BLaER1 (cell line): ENCODE data around the gene HK1.

Experiments used
- H3K27ac ChIP-seq: shearing (Covaris generic); formaldehyde crosslinking; 2 replicates; pipeline ENCODE4 v1.8.1; 2022
- H3K27me3 ChIP-seq: shearing (Covaris generic); formaldehyde crosslinking; 2 replicates; pipeline ENCODE4 v1.8.1; 2022
- H3K36me3 ChIP-seq: shearing (Covaris generic); formaldehyde crosslinking; 2 replicates; pipeline ENCODE4 v1.8.1; 2022
- H3K4me1 ChIP-seq: shearing (Covaris generic); formaldehyde crosslinking; 2 replicates; pipeline ENCODE4 v1.8.1; 2022
- H3K4me2 ChIP-seq: shearing (Covaris generic); formaldehyde crosslinking; 2 replicates; pipeline ENCODE4 v1.8.1; 2022
- H3K4me3 ChIP-seq: shearing (Covaris generic); formaldehyde crosslinking; 2 replicates; pipeline ENCODE4 v1.8.1; 2022
- H3K9ac ChIP-seq: shearing (Covaris generic); formaldehyde crosslinking; 2 replicates; pipeline ENCODE4 v1.8.1; 2022
- H3K9me3 ChIP-seq: shearing (Covaris generic); formaldehyde crosslinking; 2 replicates; pipeline ENCODE4 v1.8.1; 2022
- H4K20me1 ChIP-seq: shearing (Covaris generic); formaldehyde crosslinking; 2 replicates; pipeline ENCODE4 v1.8.1; 2022
- Cebpa-rat ChIP-seq: shearing (Covaris generic); IDR thresholded peaks from 2 replicates; pipeline ENCODE4 v1.8.1; 2022

Gene HK1

GRCh38 chr10:69278446-69278963 lies at the start of gene HK1:
HK1 (plus strand) TSS chr10:69278496.
- no peaks in the 10 kb centered on the region for H4K20me1 ChIP-seq
- no peaks in the 10 kb centered on the region for H3K9me3 ChIP-seq
- no peaks in the 10 kb centered on the region for H3K4me1 ChIP-seq
- H3K9ac ChIP-seq, result no peak within 1 kb of the TSS
- no peak within 1 kb of the TSS for H3K27ac ChIP-seq
- H3K4me2 ChIP-seq, result no peak within 1 kb of the TSS
- TF ChIP-seq Cebpa-rat, result no peak
- no peaks in the 10 kb centered on the region for H3K27me3 ChIP-seq
- H3K36me3 ChIP-seq, result no peaks in the 10 kb centered on the region
- no peak within 1 kb of the TSS for H3K4me3 ChIP-seq

- no peaks in the 10 kb centered on the region for H4K20me1 ChIP-seq
- H3K4me2 ChIP-seq, result peak overlapping the region; percentile 94
- 0 out of 2 replicates have a peak overlapping the region, but pooled peaks have one; percentile 20 for H3K4me3 ChIP-seq
- no peaks in the 10 kb centered on the region for H3K36me3 ChIP-seq
- H3K27ac ChIP-seq, result peak overlapping the region; percentile 57; the same call in 1 of the 2 replicates
- no peaks in the 10 kb centered on the region for H3K27me3 ChIP-seq
- peaks cover 38% of the 10 kb centered on the region for H3K4me1 ChIP-seq
- no peak overlapping the region for H3K9ac ChIP-seq
- H3K9me3 ChIP-seq, result no peaks in the 10 kb centered on the region
- no peak for TF ChIP-seq Cebpa-rat
Measured at GRCh38 chr10:69229616-69229916, 48.7 kb upstream of the HK1 start.

- Histone ChIP-seq H3K36me3 (no peaks in the 10 kb centered on the region), H3K4me3 (no peak overlapping the region), H3K9me3 (no peaks in the 10 kb centered on the region), H3K27me3 (no peaks in the 10 kb centered on the region), H3K4me2 (0 out of 2 replicates have a peak overlapping the region, but pooled peaks have one; percentile 94), H3K27ac (no peak overlapping the region), H3K4me1 (peaks cover 33% of the 10 kb centered on the region), H3K9ac (no peak overlapping the region), H4K20me1 (no peaks in the 10 kb centered on the region)
- no peak for TF ChIP-seq Cebpa-rat
Measured at GRCh38 chr10:69230128-69230527, 48.2 kb upstream of the HK1 start.

- Histone ChIP-seq H3K27ac (no peak overlapping the region), H3K36me3 (no peaks in the 10 kb centered on the region), H3K9me3 (no peaks in the 10 kb centered on the region), H3K4me3 (no peak overlapping the region), H3K9ac (no peak overlapping the region), H4K20me1 (no peaks in the 10 kb centered on the region), H3K27me3 (no peaks in the 10 kb centered on the region), H3K4me1 (peaks cover 25% of the 10 kb centered on the region), H3K4me2 (no peak overlapping the region)
- no peak for TF ChIP-seq Cebpa-rat
Measured at GRCh38 chr10:69232252-69232651, 46.0 kb upstream of the HK1 start.

- no peak overlapping the region for H3K27ac ChIP-seq
Measured at GRCh38 chr10:69232736-69233480, 45.4 kb upstream of the HK1 start.

GRCh38 chr10:69234447-69234846 lies 43.8 kb upstream of the HK1 start:
- TF ChIP-seq Cebpa-rat, result no peak
- no peaks in the 10 kb centered on the region for H4K20me1 ChIP-seq
- no peaks in the 10 kb centered on the region for H3K36me3 ChIP-seq
- H3K4me2 ChIP-seq, result no peak overlapping the region
- H3K27me3 ChIP-seq, result no peaks in the 10 kb centered on the region
- no peak overlapping the region for H3K4me3 ChIP-seq
- H3K27ac ChIP-seq, result no peak overlapping the region
- no peak overlapping the region for H3K9ac ChIP-seq
- peaks cover 5% of the 10 kb centered on the region for H3K4me1 ChIP-seq
- H3K9me3 ChIP-seq, result no peaks in the 10 kb centered on the region

More at GRCh38 chr10:69232736-69233480, 45.4 kb upstream of the HK1 start:
- Histone ChIP-seq H3K4me1 (peaks cover 20% of the 10 kb centered on the region), H4K20me1 (no peaks in the 10 kb centered on the region), H3K36me3 (no peaks in the 10 kb centered on the region), H3K9ac (no peak overlapping the region), H3K27me3 (no peaks in the 10 kb centered on the region), H3K9me3 (no peaks in the 10 kb centered on the region), H3K4me3 (no peak overlapping the region), H3K4me2 (no peak overlapping the region)
- no peak for TF ChIP-seq Cebpa-rat

GRCh38 chr10:69237528-69238159 lies 40.7 kb upstream of the HK1 start:
- H3K9ac ChIP-seq, result no peak overlapping the region
- TF ChIP-seq Cebpa-rat, result no peak
- no peak overlapping the region for H3K27ac ChIP-seq
- no peaks in the 10 kb centered on the region for H4K20me1 ChIP-seq
- H3K9me3 ChIP-seq, result no peaks in the 10 kb centered on the region
- no peaks in the 10 kb centered on the region for H3K36me3 ChIP-seq
- H3K4me1 ChIP-seq, result peaks cover 10% of the 10 kb centered on the region
- no peak overlapping the region for H3K4me2 ChIP-seq
- no peak overlapping the region for H3K4me3 ChIP-seq
- H3K27me3 ChIP-seq, result no peaks in the 10 kb centered on the region

GRCh38 chr10:69239136-69239535 lies 39.2 kb upstream of the HK1 start:
- Histone ChIP-seq H3K27me3 (no peaks in the 10 kb centered on the region), H3K27ac (no peak overlapping the region)
- no peak for TF ChIP-seq Cebpa-rat

GRCh38 chr10:69239816-69240434 lies 38.4 kb upstream of the HK1 start:
- Histone ChIP-seq H3K9me3 (no peaks in the 10 kb centered on the region), H3K4me2 (no peak overlapping the region), H3K36me3 (no peaks in the 10 kb centered on the region), H3K4me3 (no peak overlapping the region), H3K27me3 (no peaks in the 10 kb centered on the region), H3K4me1 (peaks cover 17% of the 10 kb centered on the region), H4K20me1 (no peaks in the 10 kb centered on the region), H3K27ac (no peak overlapping the region), H3K9ac (no peak overlapping the region)
- TF ChIP-seq Cebpa-rat, result no peak

More at GRCh38 chr10:69239136-69239535, 39.2 kb upstream of the HK1 start:
- no peaks in the 10 kb centered on the region for H3K9me3 ChIP-seq
- no peak overlapping the region for H3K9ac ChIP-seq
- H3K4me1 ChIP-seq, result peaks cover 17% of the 10 kb centered on the region
- H3K4me3 ChIP-seq, result no peak overlapping the region
- no peaks in the 10 kb centered on the region for H4K20me1 ChIP-seq
- H3K36me3 ChIP-seq, result no peaks in the 10 kb centered on the region
- H3K4me2 ChIP-seq, result no peak overlapping the region

- H3K27me3 ChIP-seq, result no peaks in the 10 kb centered on the region
- no peaks in the 10 kb centered on the region for H4K20me1 ChIP-seq
- H3K4me2 ChIP-seq, result no peak overlapping the region
- H3K27ac ChIP-seq, result no peak overlapping the region
- no peaks in the 10 kb centered on the region for H3K36me3 ChIP-seq
- no peak for TF ChIP-seq Cebpa-rat
- H3K9ac ChIP-seq, result no peak overlapping the region
- no peaks in the 10 kb centered on the region for H3K9me3 ChIP-seq
- H3K4me3 ChIP-seq, result no peak overlapping the region
- peaks cover 17% of the 10 kb centered on the region for H3K4me1 ChIP-seq
Measured at GRCh38 chr10:69240455-69240854, 37.8 kb upstream of the HK1 start.
